ENCODE results near the gene MEGF8. TPM values are rescaled to one million over a fixed set of nuclear protein-coding genes. Genes with fewer than 3 reads are reported as not detected.

The MEGF8 gene
- total and polyA plus RNA-seq, 2 of the 13 experiments (the other 11 are each of a cell fraction or from before 2014, with no cell fraction given), result 4.0 to 8.8 TPM

- intact Hi-C loops (cut with micrococcal nuclease; ENCODE audit: unreplicated experiment), result loop anchor here (5.0 kb wide), 1 partner anchor 268 kb away; the partner anchor contains the start of gene POU2F2
- FAIRE-seq, result no peak
- no peak for DNase-seq (ENCODE audit: low spot score)
- Histone ChIP-seq H3K27ac (ENCODE audit: extremely low read length, insufficient read depth, low read length) (no peak overlapping the region), H3K4me3 (replicated peaks in 1 of 3; ENCODE audit: insufficient read depth in 1 of 3, low read depth in 2 of 3, low read length in 3 of 3) (no peak overlapping the region), H3K4me1 (ENCODE audit: insufficient read depth, low read length) (peaks cover 12% of the 10 kb centered on the region; the same call in 1 of the 2 replicates), H4K20me1 (ENCODE audit: insufficient read depth, low read length) (no peaks in the 10 kb centered on the region), H2AFZ (ENCODE audit: low read length) (no peak overlapping the region), H3K9me3 (ENCODE audit: low read length) (no peaks in the 10 kb centered on the region), H3K36me3 (replicated peaks in 1 of 2; ENCODE audit: control insufficient read depth in 1 of 2, insufficient read depth in 2 of 2, low read length in 2 of 2) (no peaks in the 10 kb centered on the region), H3K9ac (ENCODE audit: insufficient read depth, low read depth, low read length) (no peak overlapping the region), H3K79me2 (ENCODE audit: insufficient read depth, low read length) (no peaks in the 10 kb centered on the region), H3K4me2 (ENCODE audit: low read depth, low read length) (no peak overlapping the region), H3K27me3 (ENCODE audit: control insufficient read depth in 1 of 2, insufficient read depth in 2 of 2, low read length in 2 of 2) (peaks cover 3 to 36% of the 10 kb centered on the region in 2 experiments)
- no peak for ATAC-seq
- POLR2A ChIA-PET, result no interaction called here
- TF ChIP-seq ZNF816 (CRISPR knock-in tag; IDR thresholded peaks at IDR 0.05; ENCODE audit: borderline replicate concordance), result no peak
- TF ChIP-seq ZNF382 (CRISPR knock-in tag; IDR thresholded peaks at IDR 0.05; ENCODE audit: borderline replicate concordance), result no peak
- TF ChIP-seq, protein P1, sequence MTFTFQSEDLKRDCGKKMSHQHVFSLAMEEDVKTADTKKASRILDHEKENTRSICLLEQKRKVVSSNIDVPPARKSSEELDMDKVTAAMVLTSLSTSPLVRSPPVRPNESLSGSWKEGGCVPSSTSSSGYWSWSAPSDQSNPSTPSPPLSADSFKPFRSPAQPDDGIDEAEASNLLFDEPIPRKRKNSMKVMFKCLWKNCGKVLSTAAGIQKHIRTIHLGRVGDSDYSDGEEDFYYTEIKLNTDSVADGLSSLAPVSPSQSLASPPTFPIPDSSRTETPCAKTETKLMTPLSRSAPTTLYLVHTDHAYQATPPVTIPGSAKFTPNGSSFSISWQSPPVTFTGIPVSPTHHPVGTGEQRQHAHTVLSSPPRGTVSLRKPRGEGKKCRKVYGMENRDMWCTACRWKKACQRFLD (CRISPR knock-in tag; IDR thresholded peaks at IDR 0.05; ENCODE audit: borderline replicate concordance), result no peak
- TF ChIP-seq ZNF274 (CRISPR knock-in tag; IDR thresholded peaks at IDR 0.05), result no peak
- TF ChIP-seq SALL2 (CRISPR knock-in tag; IDR thresholded peaks at IDR 0.05), result no peak
- TF ChIP-seq TSC22D2 (CRISPR knock-in tag; IDR thresholded peaks at IDR 0.05; ENCODE audit: borderline replicate concordance), result no peak
- TF ChIP-seq AKAP8 (CRISPR knock-in tag; IDR thresholded peaks at IDR 0.05), result no peak
- no TSS peak for BruUV-seq (replicated peaks)
- CTCF ChIA-PET (ENCODE audit: low intra/inter-chr PET ratio, low total read pairs), result interaction anchor here (0.9 kb wide), 1 partner anchor 20 kb away, joined by 3 read pairs; no protein-coding TSS in a partner anchor
- in situ Hi-C loops (cut with HindIII; ENCODE audit: extremely low pct_ligation_motif_present, low pct_unique_long_range_greater_than_20kb), result no loop called here
- 0% methylated on average over 1 of the region's 1 CpG for WGBS (ENCODE audit: low lambda C conversion rate)
Observed at GRCh38 chr19:42400404-42400803, 75.0 kb downstream of the MEGF8 start.
